HG02870 (cell line): ENCODE results near the gene ARHGEF35.
"Not testable (repeated sequence)": the region's sequence is repeated elsewhere in the genome, so short reads cannot be mapped to it uniquely, and the experiment has no call there.

ENCODE experiments used
- ATAC-seq: cut with Tn5 transposase; IDR thresholded peaks from one replicate; pipeline ENCODE4 v1.9.1; 2021; ENCODE audit warnings: mild to moderate bottlenecking, moderate library complexity; ENCODE audit not compliant: unreplicated experiment

Gene ARHGEF35

DNA sequence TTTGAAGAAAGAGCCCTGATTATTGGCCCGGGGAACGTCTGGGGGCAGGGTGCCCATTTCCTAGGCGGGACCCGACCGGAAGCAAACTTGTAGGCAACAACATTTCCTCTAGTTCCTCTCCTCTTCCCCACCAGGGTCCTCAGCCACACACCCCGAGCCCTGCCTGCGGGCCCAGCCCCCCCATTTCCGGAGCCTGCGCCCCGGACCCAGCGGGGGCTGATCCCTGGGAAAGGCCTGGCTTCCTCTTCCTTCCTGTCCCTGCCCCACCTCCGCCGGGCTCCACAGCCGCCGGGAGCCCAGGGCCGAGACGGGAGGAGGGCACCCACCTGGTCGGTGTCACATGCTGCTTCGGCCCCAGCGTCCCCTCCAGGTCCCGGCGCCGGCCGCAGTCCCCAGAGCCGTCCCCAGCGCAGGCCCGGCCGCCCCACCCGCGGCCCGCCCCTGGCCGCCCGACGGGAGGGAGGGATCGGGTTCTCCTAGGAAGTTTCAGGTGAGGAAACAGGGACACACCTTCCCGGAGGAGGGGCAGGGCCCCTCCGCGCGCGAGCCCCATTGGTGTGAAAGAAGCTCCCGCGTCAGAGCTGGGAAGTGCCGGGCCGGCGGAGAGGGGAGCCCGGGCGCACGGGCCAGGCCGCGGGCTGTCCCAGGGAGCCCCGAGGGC, at the start of gene ARHGEF35:
Gene ARHGEF35 (minus strand): TSS at position 622 of the 661 bp plus-strand sequence. CDS start 7,450 bp downstream, outside the sequence.
- peak; percentile 67 for ATAC-seq

DNA sequence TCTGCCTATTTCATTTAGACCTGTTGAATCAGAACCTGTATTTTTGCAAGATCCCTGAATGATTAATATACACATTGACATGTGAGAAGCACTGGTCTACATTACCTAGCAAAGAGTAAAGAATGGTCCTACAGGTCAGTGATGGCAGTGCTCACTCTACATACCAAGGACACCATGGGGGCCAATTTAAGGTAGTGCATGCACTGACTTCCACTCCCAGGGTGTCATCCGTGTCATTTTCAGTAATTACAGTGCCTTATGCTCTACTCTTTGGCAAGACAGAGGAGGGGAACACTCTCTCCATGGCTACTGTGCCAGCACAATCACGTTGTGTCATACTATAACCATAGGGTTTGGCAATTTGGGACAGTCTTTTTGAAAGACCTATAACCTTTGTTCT, 49.7 kb upstream of the ARHGEF35 start:
- ATAC-seq, result not testable (repeated sequence)

DNA sequence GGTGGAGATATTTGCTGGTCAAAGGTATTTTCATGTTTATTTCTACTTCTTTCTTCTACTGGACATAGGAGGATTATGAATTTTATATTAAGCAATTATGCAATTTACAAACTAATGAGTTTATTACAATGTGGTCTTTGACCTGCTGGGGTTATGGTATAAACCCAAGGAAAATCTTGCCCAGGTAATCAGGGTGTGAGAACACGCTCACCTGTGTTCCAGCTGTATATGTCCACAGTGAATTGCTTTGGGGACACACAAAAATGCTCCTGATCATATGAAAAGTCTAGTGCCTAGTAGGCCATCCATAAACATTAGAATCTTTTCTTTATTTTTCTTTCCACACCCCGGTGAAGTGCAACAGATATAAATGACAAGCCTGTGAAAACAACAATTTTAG, 43.7 kb upstream of the ARHGEF35 start, which contains the start of gene OR2A42:
Gene OR2A42 (minus strand): TSS at position 241 of the 400 bp plus-strand sequence. CDS start 6,762 bp downstream, outside the sequence.
- not testable (repeated sequence) for ATAC-seq

DNA sequence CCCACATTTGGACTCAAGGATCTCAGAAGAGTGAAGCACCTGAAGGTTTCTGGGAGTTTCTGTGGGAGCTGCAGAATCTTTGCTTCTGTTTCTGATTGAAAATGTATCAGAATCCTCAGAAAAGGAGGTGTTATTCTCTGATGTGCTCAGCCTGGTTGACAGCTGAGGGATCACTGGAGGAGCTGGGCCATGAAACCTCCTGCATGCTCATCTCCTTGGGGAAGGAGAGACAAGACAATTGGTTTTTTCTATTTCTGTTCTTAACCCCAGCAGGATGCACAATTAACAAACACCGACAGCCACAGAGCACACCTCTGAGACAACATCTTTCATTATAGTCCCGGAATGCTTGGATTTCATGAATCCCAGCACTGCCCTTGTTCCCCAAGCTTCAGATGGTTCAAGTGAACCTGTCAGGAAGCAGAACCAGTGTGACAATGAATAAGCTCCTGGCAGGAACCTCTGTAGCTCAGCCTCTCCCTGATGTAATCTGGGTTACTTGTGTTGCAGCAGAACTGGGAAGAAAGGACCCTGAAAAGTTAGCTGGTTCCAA, 43.0 kb upstream of the ARHGEF35 start:
- not testable (repeated sequence) for ATAC-seq

DNA sequence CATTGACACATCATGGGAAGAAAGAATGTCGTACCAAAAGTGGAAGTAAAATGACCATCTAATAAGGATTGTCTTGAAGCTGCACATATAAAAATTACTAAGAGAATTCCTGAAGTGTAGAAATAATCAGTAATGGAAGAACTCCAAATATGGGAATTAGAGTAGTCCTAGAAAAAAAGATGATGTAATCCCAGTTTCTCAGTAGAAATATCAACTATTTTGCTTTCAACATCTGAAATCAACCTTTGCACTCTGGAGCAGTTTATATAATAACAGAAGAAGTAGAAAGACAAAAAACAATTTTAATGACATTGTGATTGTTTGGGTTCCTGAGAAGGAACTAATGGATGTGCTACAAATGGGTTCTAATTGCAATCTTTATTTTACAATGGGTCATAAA, 37.4 kb upstream of the ARHGEF35 start:
- ATAC-seq, result not testable (repeated sequence)

DNA sequence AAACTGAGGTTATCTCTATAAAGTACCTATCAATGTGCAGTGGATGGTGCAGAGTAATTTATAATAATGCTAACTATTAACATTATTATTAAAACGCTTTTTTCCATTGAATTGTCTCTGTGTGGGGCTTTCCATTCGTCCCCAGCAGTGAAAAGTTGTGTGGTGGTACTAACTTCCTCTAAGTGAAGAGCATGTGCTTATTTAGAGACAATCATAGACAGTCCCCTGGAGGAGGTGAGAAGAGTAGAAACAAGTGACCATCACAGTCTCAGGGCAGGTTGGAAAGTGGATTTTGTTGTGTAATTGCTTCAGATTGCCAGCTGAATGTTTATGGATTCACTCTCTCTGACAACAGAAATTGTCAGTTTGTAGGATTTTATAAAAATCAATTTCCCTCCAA, 35.4 kb upstream of the ARHGEF35 start:
- ATAC-seq, result not testable (repeated sequence)

DNA sequence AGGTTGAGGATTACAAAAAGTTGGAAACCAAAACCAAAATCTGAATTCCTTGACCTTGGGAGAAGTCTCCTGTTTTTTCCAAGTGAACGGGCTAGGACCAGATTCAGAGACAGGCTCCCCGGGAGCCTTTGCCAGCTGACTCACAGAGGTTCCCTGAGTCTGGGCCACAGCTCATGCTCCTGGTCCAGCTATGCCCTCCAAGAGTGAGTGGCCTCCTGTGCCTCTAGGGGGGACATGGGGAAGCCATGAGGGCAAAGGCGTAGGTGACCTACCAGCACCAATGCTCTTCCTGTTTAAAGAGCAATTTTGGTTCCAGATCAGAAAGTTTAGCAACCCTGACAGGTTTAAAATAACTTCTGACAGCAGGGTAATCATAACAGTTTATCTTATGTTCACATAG, 33.2 kb upstream of the ARHGEF35 start:
- ATAC-seq, result not testable (repeated sequence)

DNA sequence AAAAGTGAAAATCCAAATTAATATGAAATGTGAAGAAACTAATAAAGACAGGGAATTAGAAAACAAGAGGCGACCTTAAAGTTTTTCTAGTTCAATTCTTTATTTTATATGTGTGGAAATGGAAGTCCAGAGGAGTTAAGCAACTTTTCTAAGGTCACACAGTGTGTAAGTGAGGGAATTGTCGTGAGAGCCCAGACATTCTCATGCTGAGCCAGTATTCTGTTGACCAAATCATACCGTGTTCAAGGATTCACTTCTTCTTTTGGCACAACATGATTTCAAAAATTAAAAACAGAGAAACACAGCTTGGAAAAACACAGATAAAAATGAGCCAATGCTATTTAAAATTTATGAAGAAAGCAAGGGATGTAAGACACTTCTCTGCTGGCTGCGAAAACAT, 31.2 kb upstream of the ARHGEF35 start:
- not testable (repeated sequence) for ATAC-seq

DNA sequence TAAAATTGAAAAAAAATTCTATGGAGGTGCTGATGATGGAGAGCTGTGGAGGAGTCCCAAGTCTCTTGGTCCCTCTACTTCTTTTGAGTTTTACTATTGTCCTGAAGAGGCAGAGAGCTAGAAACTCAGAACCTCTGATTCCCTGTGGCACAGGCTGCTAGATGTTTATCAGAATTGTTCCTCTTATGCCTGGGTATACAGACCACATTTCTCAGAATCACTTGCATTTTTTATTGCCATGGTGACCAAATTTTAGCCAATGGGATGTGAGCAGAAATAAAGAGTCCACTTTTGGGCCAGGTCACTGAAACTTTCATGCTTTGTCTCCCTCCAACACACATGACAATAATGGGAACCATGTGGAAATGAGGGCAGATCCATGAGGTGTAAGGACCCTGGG, 28.0 kb upstream of the ARHGEF35 start:
- ATAC-seq, result not testable (repeated sequence)

DNA sequence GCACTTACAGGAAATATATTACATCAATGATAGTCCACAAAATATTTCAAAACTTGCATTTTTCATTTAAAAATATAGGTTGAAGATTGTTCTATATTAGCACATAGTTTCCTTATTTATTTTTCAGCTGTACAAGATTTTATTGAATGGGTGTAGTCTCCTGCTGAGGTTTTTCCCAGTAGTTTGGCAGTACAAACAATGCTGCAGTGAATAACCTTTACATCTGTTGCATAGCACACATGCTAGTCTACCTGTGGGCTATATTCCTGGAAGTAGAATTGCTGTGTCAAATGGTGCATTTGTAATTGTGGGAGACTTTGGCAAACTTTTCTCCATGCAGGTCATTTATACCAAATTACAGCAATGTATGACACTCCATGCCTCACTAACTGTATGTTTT, 24.9 kb upstream of the ARHGEF35 start:
- ATAC-seq, result not testable (repeated sequence)

DNA sequence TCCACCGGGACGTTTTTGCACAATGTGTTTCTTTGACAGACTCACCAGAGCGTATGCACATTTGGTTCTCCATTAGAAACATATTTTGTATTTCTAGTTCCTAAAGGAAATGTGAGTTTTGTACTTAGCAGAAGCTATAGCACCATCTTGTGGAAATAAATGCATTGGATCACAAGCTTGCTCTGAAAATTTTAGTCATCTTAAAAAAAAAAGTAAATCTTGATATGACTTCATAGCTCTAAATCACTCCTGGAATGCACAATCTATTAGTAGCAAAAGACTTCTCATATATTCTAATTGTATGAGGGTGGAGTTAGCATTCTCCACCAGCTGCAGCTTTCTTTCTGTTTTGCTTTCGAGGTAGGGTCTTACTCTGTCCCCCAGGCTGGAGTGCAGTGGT, 23.5 kb upstream of the ARHGEF35 start:
- ATAC-seq, result not testable (repeated sequence)

DNA sequence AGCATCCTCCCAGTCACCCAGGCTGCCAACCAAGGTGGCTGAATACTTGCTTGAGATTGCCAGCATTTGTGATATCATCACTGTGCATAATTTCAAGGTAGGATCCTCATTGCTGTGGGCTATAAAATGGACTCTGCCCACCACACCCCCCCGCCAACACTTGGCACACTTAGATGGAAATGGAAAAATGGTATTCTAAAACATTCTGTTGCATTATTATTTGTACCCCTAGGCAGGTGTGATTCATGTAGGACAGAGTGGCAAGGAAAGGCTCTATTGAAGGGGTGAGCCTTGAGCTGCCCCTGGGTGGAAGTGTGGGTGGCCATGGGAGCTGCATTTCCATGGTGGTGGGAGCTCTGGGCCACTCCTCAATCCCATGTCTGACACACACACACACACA, 22.9 kb upstream of the ARHGEF35 start:
- not testable (repeated sequence) for ATAC-seq

DNA sequence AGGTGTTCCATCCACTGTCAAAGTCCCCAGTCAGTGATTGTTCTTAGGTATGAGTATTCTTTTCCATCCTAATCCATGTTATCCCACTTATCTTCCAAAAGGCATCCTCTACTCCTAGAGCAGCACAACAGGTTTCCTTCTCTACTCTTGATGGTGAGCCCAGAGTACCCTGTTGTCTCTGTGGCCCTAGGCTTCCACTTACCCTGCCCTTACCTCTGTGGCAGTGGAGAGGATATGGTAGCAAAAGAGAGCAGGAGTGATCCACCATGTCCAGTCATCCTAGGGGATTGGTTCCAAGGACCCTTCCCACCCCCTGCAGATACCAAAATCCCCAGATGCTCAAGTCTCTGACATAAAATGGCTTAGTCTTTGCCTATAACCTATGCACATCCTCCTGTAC, 21.6 kb upstream of the ARHGEF35 start:
- not testable (repeated sequence) for ATAC-seq

DNA sequence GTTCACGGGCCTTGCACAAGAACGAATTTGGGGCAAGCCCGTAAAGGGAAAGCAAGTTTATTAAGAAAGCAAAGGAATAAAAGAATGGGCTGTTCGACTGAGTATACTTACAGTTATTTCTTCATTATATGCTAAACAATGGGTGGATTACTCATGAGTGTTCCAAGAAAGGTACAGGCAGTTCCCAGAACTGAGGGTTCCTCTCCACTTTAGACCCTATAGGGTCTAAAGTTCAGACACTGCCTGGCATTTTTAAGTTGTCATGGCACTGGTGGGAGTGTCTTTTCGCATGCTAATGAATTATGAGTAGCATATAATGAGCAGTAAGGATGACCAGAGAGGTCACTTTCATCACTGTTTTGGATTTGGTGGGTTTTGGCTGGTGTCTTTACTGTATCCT, 9.7 kb upstream of the ARHGEF35 start:
- ATAC-seq, result not testable (repeated sequence)

DNA sequence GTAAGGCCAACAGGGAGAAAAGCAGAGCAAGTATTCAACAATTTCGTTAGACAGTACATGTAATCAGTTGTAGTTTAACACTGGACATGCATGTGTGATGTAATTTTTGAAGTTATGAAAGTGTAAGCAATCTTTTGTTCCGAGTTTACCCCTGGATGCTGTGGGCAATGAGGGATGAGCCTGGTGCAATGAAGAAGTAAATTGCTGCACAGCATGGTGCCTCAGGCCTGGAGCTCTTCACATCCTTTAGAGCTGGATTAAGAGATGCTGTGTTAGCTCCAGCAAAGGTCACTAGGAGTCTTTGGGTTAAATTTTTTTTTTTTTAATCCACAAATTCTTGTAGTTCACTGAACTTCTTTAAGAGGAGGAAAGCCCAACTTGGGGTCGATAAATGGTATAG, 7.5 kb upstream of the ARHGEF35 start:
- ATAC-seq, result not testable (repeated sequence)

DNA sequence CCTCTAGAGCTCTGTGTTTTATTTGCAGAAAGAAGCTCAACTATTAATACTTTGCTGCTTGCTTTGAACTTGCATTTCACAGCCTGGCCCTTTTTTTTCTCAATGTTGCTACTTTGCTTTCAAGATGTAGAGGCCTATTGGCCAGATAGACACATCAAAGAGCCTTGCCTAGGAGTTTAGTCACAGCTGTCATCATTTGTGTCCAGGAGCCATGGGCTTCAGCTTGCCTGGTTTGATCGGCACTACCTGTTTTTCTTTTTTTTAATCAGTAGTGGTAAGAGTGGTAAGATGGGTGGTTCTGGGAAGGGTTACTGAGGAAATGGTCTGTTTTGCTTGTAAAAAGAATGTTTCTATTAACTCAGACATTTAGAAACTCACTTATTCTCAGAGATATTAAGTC, 6.3 kb upstream of the ARHGEF35 start:
- ATAC-seq, result peak; percentile 44

DNA sequence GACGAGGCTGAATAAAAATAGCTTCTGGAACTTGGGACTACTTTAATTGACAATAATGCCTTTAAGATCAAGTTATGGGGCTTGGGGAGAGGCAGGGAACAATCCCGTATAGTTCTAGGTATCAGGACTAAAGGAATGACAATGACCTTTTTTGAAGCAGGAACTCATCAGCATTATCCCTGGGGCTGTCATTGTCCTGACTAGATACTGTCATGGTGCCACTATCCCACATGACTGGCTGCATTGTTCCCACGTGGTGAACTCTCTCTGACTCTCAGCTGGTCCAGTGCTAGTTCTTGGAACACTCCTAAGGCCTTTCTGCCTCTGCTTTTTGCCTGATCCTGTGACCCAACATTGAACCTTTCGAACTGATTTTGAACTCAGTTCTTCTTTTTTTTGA, 3.3 kb upstream of the ARHGEF35 start:
- ATAC-seq, result not testable (repeated sequence)

DNA sequence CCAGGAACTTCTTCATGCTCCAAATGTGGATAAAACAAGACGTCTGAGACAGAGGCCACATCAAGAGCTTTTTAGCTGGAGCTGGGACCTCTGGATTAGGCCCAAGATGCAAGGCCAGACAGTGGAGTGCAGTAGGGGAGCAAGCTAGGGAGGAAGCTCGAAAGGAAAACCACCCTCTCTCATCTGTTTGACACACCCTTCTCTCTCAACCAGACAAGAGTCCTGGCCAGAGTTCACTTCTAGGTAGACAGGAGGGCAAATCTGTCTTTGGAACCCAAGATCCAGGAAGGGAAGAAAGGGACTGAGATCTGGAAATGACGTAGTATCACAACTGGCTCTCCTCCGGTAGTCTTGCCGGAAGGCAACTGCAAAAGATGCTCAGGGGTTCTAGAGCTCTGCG, 1.2 kb downstream of the ARHGEF35 start:
- ATAC-seq, result not testable (repeated sequence)

DNA sequence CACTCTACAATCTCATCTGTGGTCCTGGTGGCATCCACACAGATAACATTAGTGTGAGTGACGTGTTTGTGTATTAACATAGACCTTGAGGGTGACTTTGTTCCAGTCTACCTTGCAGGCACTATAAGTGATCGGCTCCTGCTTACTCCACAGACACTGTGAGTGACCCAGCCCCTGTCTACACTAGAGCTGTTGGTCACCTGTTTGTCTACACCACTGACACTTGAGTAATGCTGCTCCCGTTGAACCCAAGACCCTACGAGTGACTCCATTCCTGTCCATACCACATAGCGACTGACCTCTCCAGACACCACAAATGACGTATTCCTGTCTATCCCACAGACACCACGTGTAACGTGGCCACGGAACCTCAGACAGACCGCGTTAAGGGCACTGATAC, 1.9 kb downstream of the ARHGEF35 start:
- ATAC-seq, result not testable (repeated sequence)

DNA sequence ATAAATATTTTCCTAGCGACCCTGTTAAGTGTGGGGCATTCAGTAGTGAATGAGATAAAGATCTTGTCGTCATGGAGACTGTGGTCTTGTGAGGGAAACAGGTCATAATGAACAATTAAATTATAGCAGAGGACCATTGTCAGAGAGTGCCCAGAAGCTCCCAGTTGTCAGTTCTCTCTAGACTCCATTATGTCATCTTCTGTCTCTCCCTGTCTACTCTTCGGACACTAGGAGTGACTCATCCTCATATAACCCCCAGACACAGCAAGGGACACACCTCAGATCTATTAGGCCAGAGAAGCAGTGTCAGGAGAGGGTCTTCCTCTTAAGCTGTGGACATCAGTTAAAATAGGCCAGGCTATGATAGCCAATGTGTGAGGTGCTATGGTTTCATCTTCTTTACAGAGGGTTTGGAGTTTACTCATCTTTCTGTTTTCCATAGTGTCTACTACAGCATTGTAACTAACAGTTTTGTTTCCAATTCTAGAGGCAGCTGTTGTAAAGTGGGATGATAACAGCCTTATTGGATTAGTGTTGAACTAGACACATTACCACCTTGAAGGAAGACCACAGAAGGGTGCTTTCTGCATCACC, 7.0 kb downstream of the ARHGEF35 start:
- ATAC-seq, result not testable (repeated sequence)

DNA sequence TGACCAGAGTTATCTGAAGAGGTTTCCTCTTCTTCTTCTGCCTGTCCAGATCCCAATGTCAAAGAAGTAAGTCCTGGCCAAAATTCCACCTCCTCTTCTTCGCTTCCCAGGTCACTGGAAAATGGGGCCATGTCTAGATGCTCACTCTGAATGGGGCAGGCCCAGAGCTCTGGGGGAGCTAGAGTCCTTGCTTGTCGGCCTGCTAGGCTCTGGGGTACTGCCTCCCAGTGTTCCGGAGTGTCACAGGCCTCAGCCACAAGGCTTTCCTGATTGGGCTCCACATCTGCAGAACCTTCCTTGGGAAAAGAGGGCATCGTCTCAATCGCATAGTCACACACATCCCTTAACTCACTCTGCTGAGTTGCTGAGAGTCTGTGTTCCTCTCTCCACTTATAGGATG, 7.8 kb downstream of the ARHGEF35 start:
- not testable (repeated sequence) for ATAC-seq

DNA sequence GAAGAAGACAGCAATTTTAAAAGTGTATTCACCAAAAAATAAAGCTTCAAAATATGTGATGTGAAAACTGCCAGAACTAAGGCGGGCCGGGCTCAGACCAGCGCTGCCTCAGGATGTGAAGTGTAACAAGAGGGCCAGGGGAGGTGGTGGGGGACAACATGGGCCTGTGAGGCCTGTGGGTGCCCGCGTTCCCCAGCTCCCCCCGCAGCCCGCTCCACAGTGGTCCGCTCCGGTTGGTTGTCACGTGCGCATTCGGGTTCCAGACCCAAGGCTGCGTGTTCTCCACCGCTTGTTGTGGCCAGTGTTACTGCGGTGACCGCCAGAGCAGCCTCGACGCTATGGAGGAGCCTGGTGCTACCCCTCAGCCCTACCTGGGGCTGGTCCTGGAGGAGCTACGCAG, 12.5 kb downstream of the ARHGEF35 start, which contains the start of gene CTAGE4:
Gene CTAGE4 (plus strand): TSS at position 301 of the 400 bp plus-strand sequence. CDS start 38 bp downstream, at position 339.
- not testable (repeated sequence) for ATAC-seq
